GM13977 (cell line): ENCODE data around the gene TCERG1L.
"Not testable (repeated sequence)": the region's sequence is repeated elsewhere in the genome, so short reads cannot be mapped to it uniquely, and the experiment has no call there.

Experiments used
- DNase-seq: peaks from one replicate; pipeline ENCODE4 v3.0.0; 2012; ENCODE audit warnings: low spot score
- CTCF ChIP-seq: IDR thresholded peaks from 2 replicates; pipeline ENCODE4 v1.5.1; 2012; ENCODE audit warnings: mild to moderate bottlenecking, control low read depth; ENCODE audit not compliant: insufficient read depth; ENCODE audit errors: extremely low read depth, missing control alignments
- in situ Hi-C: fragments of 300-500 bp; cut with MboI; formaldehyde crosslinking; loops from one replicate; pipeline ENCODE4 v1.12.0; 2022; ENCODE audit warnings: low sequenced_read_pairs, low pct_unique_long_range_greater_than_20kb, mixed read lengths, inconsistent platforms; ENCODE audit not compliant: unreplicated experiment

TCERG1L gene

GRCh38 chr10:131159771-131160170, 151.8 kb downstream of the TCERG1L start:
- DNase-seq: no peak
- in situ Hi-C loops: no loop called here
- TF ChIP-seq CTCF: no peak

GRCh38 chr10:131158695-131159094, 152.8 kb downstream of the TCERG1L start:
- no peak for DNase-seq
- TF ChIP-seq CTCF: no peak
- in situ Hi-C loops: no loop called here

GRCh38 chr10:131157899-131158298, 153.6 kb downstream of the TCERG1L start:
- in situ Hi-C loops: no loop called here
- no peak for DNase-seq
- TF ChIP-seq CTCF: no peak

GRCh38 chr10:131155876-131156230, 155.7 kb downstream of the TCERG1L start:
- no peak for TF ChIP-seq CTCF
- in situ Hi-C loops: no loop called here
- no peak for DNase-seq

- TF ChIP-seq CTCF: no peak
- in situ Hi-C loops: no loop called here
- no peak for DNase-seq
Observed at GRCh38 chr10:131155218-131155875, 156.2 kb downstream of the TCERG1L start.

- in situ Hi-C loops: no loop called here
Observed at GRCh38 chr10:131154306-131155025, 157.1 kb downstream of the TCERG1L start.

GRCh38 chr10:131152456-131152855, 159.1 kb downstream of the TCERG1L start:
- in situ Hi-C loops, DNase-seq: not testable (repeated sequence)

More at GRCh38 chr10:131154306-131155025, 157.1 kb downstream of the TCERG1L start:
- DNase-seq: no peak
- no peak for TF ChIP-seq CTCF
